ENCODE results near the gene QRFP.

The QRFP gene

GRCh38 chr9:130890870-130891687 is 5.5 kb downstream of the QRFP start:
- no peak for DNase-seq (ENCODE audit: low spot score)

GRCh38 chr9:130890124-130890523 is 6.5 kb downstream of the QRFP start:
- DNase-seq (ENCODE audit: low spot score): no peak

- DNase-seq (ENCODE audit: low spot score): no peak
Observed at GRCh38 chr9:130888146-130888885, 8.3 kb downstream of the QRFP start.

- DNase-seq (ENCODE audit: low spot score): no peak
Observed at GRCh38 chr9:130887494-130888144, 9.0 kb downstream of the QRFP start.

GRCh38 chr9:130886981-130887380 is 9.6 kb downstream of the QRFP start:
- no peak for DNase-seq (ENCODE audit: low spot score)

- no peak for DNase-seq (ENCODE audit: low spot score)
Observed at GRCh38 chr9:130885484-130886375, 10.9 kb downstream of the QRFP start.

GRCh38 chr9:130884542-130885483 is 11.8 kb downstream of the QRFP start:
- DNase-seq (ENCODE audit: low spot score): no peak

- no peak for DNase-seq (ENCODE audit: low spot score)
Observed at GRCh38 chr9:130884111-130884531, 12.5 kb downstream of the QRFP start.

GRCh38 chr9:130883479-130883878 is 13.1 kb downstream of the QRFP start:
- no peak for DNase-seq (ENCODE audit: low spot score)

- DNase-seq (ENCODE audit: low spot score): no peak
Observed at GRCh38 chr9:130882696-130883225, 13.9 kb downstream of the QRFP start.

GRCh38 chr9:130881516-130881915 is 15.1 kb downstream of the QRFP start:
- no peak for DNase-seq (ENCODE audit: low spot score)

GRCh38 chr9:130880599-130881220 is 15.9 kb downstream of the QRFP start:
- DNase-seq (ENCODE audit: low spot score): no peak

GRCh38 chr9:130879863-130880411 is 16.7 kb downstream of the QRFP start:
- no peak for DNase-seq (ENCODE audit: low spot score)

GRCh38 chr9:130878295-130878694 is 18.3 kb downstream of the QRFP start:
- no peak for DNase-seq (ENCODE audit: low spot score)

- no peak for DNase-seq (ENCODE audit: low spot score)
Observed at GRCh38 chr9:130877300-130877699, 19.3 kb downstream of the QRFP start.

- no peak for DNase-seq (ENCODE audit: low spot score)
Observed at GRCh38 chr9:130874783-130875182, 21.8 kb downstream of the QRFP start.

GRCh38 chr9:130873966-130874365 is 22.6 kb downstream of the QRFP start:
- DNase-seq (ENCODE audit: low spot score): no peak

GRCh38 chr9:130872912-130873503 is 23.6 kb downstream of the QRFP start:
- no peak for DNase-seq (ENCODE audit: low spot score)

GRCh38 chr9:130872508-130872907 is 24.1 kb downstream of the QRFP start:
- no peak for DNase-seq (ENCODE audit: low spot score)

Measured in LoVo (cell line).